PC-9 (cell line): ENCODE results near the gene CBFA2T3.

ENCODE experiments used
- EZH2 ChIP-seq: fragments of 200-600 bp; sonication (generic); IDR thresholded peaks from 2 replicates; pipeline ENCODE4 v1.8.0; 2017; ENCODE audit warnings: antibody characterized with exemption, low read depth
- TF ChIP-seq, protein P1 (sequence below): fragments of 200-600 bp; sonication (generic); conservative IDR thresholded peaks from 2 replicates; pipeline ENCODE4 v1.6.1; 2017; ENCODE audit warnings: mixed run types, antibody characterized with exemption, mild to moderate bottlenecking, moderate library complexity

- TF ChIP-seq, protein P1, sequence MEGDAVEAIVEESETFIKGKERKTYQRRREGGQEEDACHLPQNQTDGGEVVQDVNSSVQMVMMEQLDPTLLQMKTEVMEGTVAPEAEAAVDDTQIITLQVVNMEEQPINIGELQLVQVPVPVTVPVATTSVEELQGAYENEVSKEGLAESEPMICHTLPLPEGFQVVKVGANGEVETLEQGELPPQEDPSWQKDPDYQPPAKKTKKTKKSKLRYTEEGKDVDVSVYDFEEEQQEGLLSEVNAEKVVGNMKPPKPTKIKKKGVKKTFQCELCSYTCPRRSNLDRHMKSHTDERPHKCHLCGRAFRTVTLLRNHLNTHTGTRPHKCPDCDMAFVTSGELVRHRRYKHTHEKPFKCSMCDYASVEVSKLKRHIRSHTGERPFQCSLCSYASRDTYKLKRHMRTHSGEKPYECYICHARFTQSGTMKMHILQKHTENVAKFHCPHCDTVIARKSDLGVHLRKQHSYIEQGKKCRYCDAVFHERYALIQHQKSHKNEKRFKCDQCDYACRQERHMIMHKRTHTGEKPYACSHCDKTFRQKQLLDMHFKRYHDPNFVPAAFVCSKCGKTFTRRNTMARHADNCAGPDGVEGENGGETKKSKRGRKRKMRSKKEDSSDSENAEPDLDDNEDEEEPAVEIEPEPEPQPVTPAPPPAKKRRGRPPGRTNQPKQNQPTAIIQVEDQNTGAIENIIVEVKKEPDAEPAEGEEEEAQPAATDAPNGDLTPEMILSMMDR: no peak
- TF ChIP-seq EZH2: no peak
Measured at GRCh38 chr16:88934066-88934667, 42.8 kb downstream of the CBFA2T3 start.
